ENCODE results near the gene FGF12.

DNA sequence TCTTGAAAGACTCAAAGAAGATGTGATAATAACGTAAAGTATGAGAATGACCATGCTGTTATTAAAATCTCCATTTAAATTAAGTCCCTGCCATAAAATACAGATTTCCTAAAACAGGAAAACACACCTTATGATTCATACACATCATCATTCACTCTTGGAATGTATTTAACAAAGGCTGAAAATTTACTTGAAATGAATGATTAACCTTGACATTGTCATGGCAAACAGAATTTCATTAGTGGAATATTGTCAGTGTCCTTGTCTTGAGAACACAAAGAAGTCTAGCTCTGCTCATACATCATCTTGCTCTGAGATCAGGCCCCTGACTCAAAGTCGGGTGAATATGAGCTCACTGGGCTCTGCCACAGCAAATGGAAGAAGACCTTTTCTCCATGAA is 313.9 kb downstream of the FGF12 start:
- TF ChIP-seq, protein P1, sequence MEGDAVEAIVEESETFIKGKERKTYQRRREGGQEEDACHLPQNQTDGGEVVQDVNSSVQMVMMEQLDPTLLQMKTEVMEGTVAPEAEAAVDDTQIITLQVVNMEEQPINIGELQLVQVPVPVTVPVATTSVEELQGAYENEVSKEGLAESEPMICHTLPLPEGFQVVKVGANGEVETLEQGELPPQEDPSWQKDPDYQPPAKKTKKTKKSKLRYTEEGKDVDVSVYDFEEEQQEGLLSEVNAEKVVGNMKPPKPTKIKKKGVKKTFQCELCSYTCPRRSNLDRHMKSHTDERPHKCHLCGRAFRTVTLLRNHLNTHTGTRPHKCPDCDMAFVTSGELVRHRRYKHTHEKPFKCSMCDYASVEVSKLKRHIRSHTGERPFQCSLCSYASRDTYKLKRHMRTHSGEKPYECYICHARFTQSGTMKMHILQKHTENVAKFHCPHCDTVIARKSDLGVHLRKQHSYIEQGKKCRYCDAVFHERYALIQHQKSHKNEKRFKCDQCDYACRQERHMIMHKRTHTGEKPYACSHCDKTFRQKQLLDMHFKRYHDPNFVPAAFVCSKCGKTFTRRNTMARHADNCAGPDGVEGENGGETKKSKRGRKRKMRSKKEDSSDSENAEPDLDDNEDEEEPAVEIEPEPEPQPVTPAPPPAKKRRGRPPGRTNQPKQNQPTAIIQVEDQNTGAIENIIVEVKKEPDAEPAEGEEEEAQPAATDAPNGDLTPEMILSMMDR (IDR thresholded peaks at IDR 0.05) = no peak
- TF ChIP-seq POLR2AphosphoS5 (IDR thresholded peaks at IDR 0.05) (no peak), EP300 (IDR thresholded peaks at IDR 0.05) (no peak), POLR2A (IDR thresholded peaks at IDR 0.05) (no peak)
